Skin epidermis (tissue), 12 donors: ENCODE measurements around the gene RING1.

ENCODE experiments used
- H3K27ac ChIP-seq, 21 experiments: fragments of 200-600 bp; sonication (generic) in 11 of 21; one replicate each; pipeline ENCODE4 v1.5.0; 2020; ENCODE audit warnings: mild to moderate bottlenecking in 3 of 21, inconsistent platforms in 2 of 21, moderate library complexity in 2 of 21
- H3K4me3 ChIP-seq, 7 experiments: fragments of 200-600 bp; sonication (generic) in 2 of 7; one replicate each; pipeline ENCODE4 v1.5.0; 2020; ENCODE audit warnings: inconsistent platforms in 2 of 7, mild to moderate bottlenecking in 2 of 7, moderate library complexity in 1 of 7

RING1 gene

DNA sequence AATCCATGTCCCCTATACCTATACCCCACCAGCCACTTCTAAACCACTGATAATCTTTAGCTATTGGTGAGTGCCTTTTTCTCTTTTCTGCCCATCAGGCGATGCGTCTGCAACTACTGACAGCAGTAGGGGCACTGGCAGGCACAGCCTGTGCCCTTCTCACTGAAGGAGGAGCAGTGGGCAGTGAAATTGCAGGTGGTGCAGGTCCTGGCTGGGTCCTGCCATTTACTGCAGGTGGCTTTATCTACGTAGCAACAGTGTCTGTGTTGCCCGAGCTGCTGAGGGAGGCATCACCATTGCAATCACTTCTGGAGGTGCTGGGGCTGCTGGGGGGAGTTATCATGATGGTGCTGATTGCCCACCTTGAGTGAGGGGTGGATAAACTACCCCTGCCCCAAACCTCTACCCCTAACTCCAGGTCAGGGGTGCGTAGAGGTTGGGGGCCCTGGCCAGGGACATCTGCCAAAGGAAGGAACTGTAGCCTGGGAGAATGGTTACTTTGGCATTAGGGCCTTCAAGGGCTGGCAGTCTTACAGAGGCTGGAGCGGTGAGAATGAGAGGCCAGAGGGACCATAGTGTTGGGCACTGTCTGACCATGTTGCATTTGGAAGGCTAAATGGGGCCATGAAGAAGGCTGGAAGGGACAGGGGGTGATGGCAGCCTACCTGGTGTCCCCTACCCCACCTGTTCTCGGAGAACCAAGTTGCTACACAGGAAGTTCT is 4.7 kb upstream of the RING1 start:
- H3K4me3 ChIP-seq = no peak overlapping the region
- peak overlapping the region in 3 of 21 experiments; percentile 5 to 90 (median 78) for H3K27ac ChIP-seq

- Histone ChIP-seq H3K27ac (peak overlapping the region in 8 of 21 experiments; percentile 5 to 90 (median 78)), H3K4me3 (peak overlapping the region in 4 of 7 experiments; percentile 47 to 74 (median 61))
Observed at GRCh38 chr6:33204165-33204414, 4.2 kb upstream of the RING1 start.

- Histone ChIP-seq H3K4me3 (peak within 1 kb of the TSS; percentile 47 to 74 (median 61)), H3K27ac (peak within 1 kb of the TSS; percentile 50 to 94 (median 79))
Observed at GRCh38 chr6:33204415-33205190, 3.7 kb upstream of the RING1 start, which contains the start of gene HSD17B8. Gene HSD17B8, plus strand, starts transcription at chr6:33204655. Its CDS starts 14 bp downstream, at chr6:33204669.

- H3K27ac ChIP-seq = peak overlapping the region in 19 of 21 experiments; percentile 50 to 94 (median 81)
Observed at GRCh38 chr6:33205191-33206026, 2.9 kb upstream of the RING1 start.

GRCh38 chr6:33206027-33206863 is 2.1 kb upstream of the RING1 start:
- H3K4me3 ChIP-seq = no peak overlapping the region
- peak overlapping the region in 6 of 21 experiments; percentile 0 to 98 (median 10) for H3K27ac ChIP-seq

More at GRCh38 chr6:33205191-33206026, 2.9 kb upstream of the RING1 start:
- H3K4me3 ChIP-seq = peak overlapping the region; percentile 47 to 74 (median 61)

DNA sequence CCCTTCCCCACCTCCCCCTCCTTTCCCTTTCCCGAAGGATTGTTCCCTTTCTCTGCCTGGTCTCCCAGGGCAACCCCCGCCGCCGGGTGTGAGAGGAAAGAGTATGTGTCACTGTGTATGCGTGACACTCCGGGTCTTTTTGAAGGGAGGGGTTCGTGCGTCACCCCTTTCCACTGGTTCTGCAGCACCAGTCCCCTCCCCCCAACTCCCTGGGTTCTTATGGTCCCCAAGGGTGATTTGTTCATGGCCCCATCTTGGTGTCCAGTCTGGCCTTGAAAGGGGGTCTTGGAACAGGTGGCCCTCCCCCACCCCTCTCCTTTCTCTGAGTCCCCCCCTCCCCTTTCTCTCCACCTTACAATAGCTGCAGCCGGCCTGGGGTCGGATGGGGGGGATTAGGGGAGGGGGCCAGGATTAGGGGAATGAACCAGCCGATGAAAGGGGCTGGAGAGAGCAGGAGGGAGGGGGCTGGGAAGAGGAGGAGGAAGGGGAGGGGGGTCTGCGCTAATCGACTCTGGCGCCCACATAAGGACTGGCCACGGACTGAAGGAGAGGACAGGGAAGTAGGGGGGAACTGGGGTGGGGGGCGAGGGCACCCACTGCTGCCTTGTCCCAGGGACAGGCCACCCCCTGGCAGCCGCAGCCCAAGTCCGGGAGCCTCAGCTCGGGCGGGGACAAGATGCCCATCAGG is 1.3 kb upstream of the RING1 start:
- Histone ChIP-seq H3K27ac (peak overlapping the region in 17 of 21 experiments; percentile 85 to 99 (median 95)), H3K4me3 (peak overlapping the region in 6 of 7 experiments; percentile 53 to 90 (median 71))

DNA sequence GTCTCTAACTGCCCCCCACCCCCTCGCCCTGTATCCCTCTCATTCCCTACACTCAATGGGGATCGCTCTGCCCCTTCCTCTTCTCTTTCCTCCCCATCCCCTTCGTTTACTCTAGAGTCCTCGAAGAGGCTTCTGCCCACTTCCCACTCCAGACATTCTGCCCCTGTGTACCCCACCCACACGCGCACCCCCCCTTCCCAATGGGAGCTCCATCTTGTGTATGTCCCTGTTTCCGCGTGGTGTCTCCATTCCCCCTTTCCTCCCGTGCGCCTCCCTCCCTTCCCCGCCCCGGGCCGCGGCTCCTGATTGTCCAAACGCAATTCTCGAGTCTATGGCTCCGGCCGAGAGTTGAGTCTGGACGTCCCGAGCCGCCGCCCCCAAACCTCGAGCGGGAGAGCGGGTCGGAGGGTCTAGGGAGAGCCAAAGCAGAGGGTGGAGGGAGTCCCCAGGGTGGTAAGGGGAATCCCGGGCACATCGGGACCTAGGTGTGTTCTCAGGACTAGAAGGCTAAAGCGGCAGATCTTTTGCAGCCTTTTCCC is 679 bp upstream of the RING1 start:
- Histone ChIP-seq H3K4me3 (peak overlapping the region; percentile 53 to 90 (median 68)), H3K27ac (peak overlapping the region; percentile 85 to 99 (median 95))

DNA sequence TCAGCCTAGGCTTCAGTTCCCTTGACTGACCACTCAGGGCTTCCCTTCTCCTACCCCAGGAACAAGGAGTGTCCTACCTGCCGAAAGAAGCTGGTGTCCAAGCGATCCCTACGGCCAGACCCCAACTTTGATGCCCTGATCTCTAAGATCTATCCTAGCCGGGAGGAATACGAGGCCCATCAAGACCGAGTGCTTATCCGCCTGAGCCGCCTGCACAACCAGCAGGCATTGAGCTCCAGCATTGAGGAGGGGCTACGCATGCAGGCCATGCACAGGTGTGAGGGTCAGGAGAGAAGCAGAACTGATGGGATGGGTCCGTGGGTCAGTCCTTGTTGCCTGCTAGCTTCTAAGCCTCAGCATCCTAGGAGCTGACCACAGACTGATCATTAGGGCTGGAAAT is 1.6 kb downstream of the RING1 start:
- no peak overlapping the region for H3K4me3 ChIP-seq
- H3K27ac ChIP-seq = no peak overlapping the region

- H3K4me3 ChIP-seq = no peak overlapping the region
- H3K27ac ChIP-seq = no peak overlapping the region
Observed at GRCh38 chr6:33211136-33211535, 2.8 kb downstream of the RING1 start.

- Histone ChIP-seq H3K27ac (no peak overlapping the region), H3K4me3 (no peak overlapping the region)
Observed at GRCh38 chr6:33211666-33212422, 3.5 kb downstream of the RING1 start.

GRCh38 chr6:33212857-33213165 is 4.5 kb downstream of the RING1 start:
- Histone ChIP-seq H3K27ac (peak overlapping the region in 9 of 21 experiments; percentile 1 to 72 (median 45)), H3K4me3 (peak overlapping the region; percentile 18 to 43 (median 32))

DNA sequence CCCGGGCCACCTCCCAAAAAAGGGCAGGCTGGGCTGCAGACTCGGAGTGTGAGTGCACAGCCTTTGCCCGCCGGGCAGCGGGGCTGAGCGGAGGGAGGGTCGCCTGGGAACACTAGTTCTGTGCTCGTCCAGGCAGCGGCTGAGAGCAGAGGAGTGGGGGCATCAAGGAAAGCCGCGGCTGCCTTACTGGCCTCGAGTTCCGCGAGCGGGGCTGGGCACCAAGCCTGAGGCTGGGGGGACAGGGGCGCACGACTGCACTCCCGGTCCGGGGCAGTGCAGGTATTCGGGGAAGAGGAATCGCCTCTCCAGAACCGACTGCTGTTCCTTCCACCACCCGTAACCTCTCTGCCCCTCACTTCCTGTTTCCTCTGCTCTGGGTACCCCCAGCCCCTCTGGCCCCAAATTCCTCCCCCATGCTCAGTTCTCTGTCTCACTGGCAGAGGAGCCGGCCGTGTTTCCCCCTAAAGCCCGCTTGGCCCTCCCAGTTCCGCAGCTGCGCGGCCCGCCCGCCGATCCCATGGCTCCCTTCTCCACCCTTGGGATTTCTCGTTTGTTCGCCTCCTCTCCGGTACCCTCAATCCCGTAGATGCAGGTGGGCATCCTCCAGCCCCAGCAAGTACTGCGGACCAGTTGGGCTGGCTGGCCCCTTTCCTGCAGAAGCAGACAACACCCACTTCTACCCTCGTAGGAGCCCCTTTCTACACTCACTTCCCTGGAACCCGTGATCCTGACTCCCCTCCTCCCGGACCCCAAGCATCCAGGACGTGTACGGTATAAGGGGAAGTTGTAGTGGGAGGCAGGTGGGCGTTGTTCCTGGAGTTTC is 5.1 kb downstream of the RING1 start:
- Histone ChIP-seq H3K4me3 (peak overlapping the region; percentile 18 to 43 (median 32)), H3K27ac (peak overlapping the region in 10 of 21 experiments; percentile 1 to 72 (median 42))

DNA sequence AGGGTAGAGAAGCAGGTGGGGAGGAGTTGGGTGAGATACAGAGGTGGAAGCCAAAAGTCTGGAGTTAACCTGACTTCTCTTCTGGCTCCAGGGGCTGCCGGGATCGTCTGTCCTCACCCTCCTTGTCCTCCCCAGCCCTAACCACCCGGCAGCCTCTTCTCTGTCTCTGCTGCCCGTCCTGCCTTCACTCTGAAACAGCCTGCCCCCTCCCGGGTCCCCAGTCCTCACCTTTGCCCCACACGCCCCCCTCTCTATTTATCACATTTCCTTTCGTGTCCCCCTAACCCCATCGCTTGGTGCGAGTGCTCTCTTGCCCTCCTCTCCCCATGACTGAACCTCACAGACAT is 5.7 kb downstream of the RING1 start:
- Histone ChIP-seq H3K4me3 (peak overlapping the region in 3 of 7 experiments; percentile 32 to 43 (median 39)), H3K27ac (peak overlapping the region in 4 of 21 experiments; percentile 3 to 72 (median 39))

GRCh38 chr6:33215271-33216116 is 7.2 kb downstream of the RING1 start:
- Histone ChIP-seq H3K27ac (no peak overlapping the region), H3K4me3 (no peak overlapping the region)

DNA sequence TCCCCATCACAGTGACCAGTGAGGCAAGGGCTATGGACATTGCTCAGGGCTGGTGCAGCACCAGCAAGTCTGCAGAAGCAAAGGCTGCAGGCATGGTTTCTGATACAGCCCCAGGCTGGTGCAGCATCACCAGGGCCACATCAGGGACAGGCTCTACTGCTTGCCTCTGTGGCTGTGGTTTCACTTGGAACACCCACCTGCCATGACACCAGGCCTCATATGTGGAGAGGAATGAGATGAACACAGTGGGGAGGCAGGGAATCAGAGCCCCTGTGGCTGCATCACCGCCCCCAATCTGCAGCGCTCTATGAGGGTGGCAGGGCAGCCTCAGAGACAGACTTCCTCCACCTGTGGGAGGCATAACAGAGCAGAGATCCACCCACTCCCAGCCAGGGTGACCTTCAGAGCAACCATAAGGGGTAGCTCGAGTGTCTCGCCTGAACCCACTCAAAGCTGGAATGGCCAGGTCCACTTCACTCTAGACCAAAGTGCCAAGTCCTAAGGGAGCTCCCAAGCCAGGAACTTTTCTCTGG is 7.9 kb downstream of the RING1 start:
- Histone ChIP-seq H3K27ac (no peak overlapping the region), H3K4me3 (no peak overlapping the region)

DNA sequence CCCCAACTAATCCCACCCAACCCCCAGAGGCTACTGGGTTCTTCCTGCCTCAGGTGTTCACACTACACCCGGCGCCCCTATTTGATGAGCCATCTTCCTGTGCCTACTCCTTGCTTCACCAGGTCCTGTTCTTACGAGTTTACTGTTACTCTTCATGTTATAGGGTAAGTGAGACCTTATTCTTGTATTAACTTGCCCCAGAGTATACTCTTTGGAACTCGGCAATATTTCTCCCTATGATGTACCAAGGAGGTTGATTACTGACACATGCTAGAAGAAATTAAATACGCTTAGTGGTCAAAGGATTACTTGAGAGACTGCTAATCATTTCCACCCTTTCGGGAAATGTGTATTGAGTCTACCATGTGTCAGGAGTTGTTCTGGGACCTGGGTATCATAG is 8.9 kb downstream of the RING1 start:
- no peak overlapping the region for H3K4me3 ChIP-seq
- H3K27ac ChIP-seq = no peak overlapping the region
